Calu3 (cell line): ENCODE data around the gene GTF2H3. TPM values are rescaled to one million over a fixed set of nuclear protein-coding genes. Genes with fewer than 3 reads are reported as not detected.

ENCODE experiments used
- BruUV-seq: library from RNA; stranded (reverse); fragments of 400-500 nt; replicated peaks from 2 replicates; lab custom pipeline; 2021; lab: Mats Ljungman, UMichigan
- CTCF ChIA-PET: fragments of 300-600 bp; sonication (Branson Sonifier 250); formaldehyde crosslinking; loops from one replicate; lab custom pipeline; 2022; ENCODE audit warnings: antibody characterized with exemption; lab: Charles Lee
- DNase-seq: peaks from one replicate; pipeline ENCODE4 v3.0.0; 2022
- H3K27ac Mint-ChIP-seq: one replicate; pipeline ENCODE4 v1.8.0; 2022; ENCODE audit warnings: mixed read lengths; ENCODE audit not compliant: unreplicated experiment
- H3K27me3 Mint-ChIP-seq: one replicate; pipeline ENCODE4 v1.8.0; 2022; ENCODE audit warnings: mixed read lengths; ENCODE audit not compliant: unreplicated experiment
- H3K36me3 Mint-ChIP-seq: one replicate; pipeline ENCODE4 v1.8.0; 2022; ENCODE audit warnings: mild to moderate bottlenecking, moderate library complexity, mixed read lengths; ENCODE audit not compliant: insufficient read depth, unreplicated experiment
- H3K4me1 Mint-ChIP-seq: one replicate; pipeline ENCODE4 v1.8.0; 2022; ENCODE audit warnings: mild to moderate bottlenecking, low read depth, mixed read lengths; ENCODE audit not compliant: unreplicated experiment
- H3K4me3 Mint-ChIP-seq: one replicate; pipeline ENCODE4 v1.8.0; 2022; ENCODE audit warnings: mild to moderate bottlenecking, low read depth, moderate library complexity, mixed read lengths; ENCODE audit not compliant: unreplicated experiment
- H3K9me3 Mint-ChIP-seq: one replicate; pipeline ENCODE4 v1.8.0; 2022; ENCODE audit warnings: low read depth, mixed read lengths; ENCODE audit not compliant: unreplicated experiment
- CTCF ChIP-seq: fragments of 200-600 bp; IDR thresholded peaks from one replicate; pipeline ENCODE4 v1.8.0; 2022; ENCODE audit warnings: antibody characterized with exemption; ENCODE audit not compliant: unreplicated experiment
- intact Hi-C: fragments of 100-400 bp; cut with micrococcal nuclease; formaldehyde crosslinking; loops from one replicate; pipeline ENCODE4 v1.10.0; 2022; ENCODE audit not compliant: unreplicated experiment
- total RNA-seq: library from RNA; stranded (reverse); gene quantifications from 2 replicates; pipeline ENCODE4 v1.2.3, GENCODE V29; 2022

Gene GTF2H3
- total RNA-seq, 1 experiment from 2014 or later: 59.8 TPM

- intact Hi-C loops: no loop called here
- H3K4me1 Mint-ChIP-seq: no peaks in the 10 kb centered on the region
- no TSS peak for BruUV-seq
- no peak for DNase-seq
- H3K36me3 Mint-ChIP-seq: peaks cover 26% of the 10 kb centered on the region
- CTCF ChIA-PET: no interaction called here
- no peak overlapping the region for H3K4me3 Mint-ChIP-seq
- H3K27ac Mint-ChIP-seq: no peak overlapping the region
- no peaks in the 10 kb centered on the region for H3K27me3 Mint-ChIP-seq
- no peaks in the 10 kb centered on the region for H3K9me3 Mint-ChIP-seq
- TF ChIP-seq CTCF: no peak
Observed at GRCh38 chr12:123656392-123656791, 22.8 kb downstream of the GTF2H3 start.

GRCh38 chr12:123657211-123657610 is 23.6 kb downstream of the GTF2H3 start:
- DNase-seq: no peak
- Mint-ChIP-seq H3K27me3 (no peaks in the 10 kb centered on the region), H3K27ac (no peak overlapping the region), H3K36me3 (peaks cover 20% of the 10 kb centered on the region), H3K9me3 (no peaks in the 10 kb centered on the region), H3K4me1 (no peaks in the 10 kb centered on the region), H3K4me3 (no peak overlapping the region)
- no peak for TF ChIP-seq CTCF
- BruUV-seq: no TSS peak
- intact Hi-C loops: no loop called here
- CTCF ChIA-PET: no interaction called here

- intact Hi-C loops: no loop called here
- BruUV-seq: no TSS peak
- H3K27me3 Mint-ChIP-seq: no peaks in the 10 kb centered on the region
- no peaks in the 10 kb centered on the region for H3K4me1 Mint-ChIP-seq
- no peak overlapping the region for H3K4me3 Mint-ChIP-seq
- CTCF ChIA-PET: no interaction called here
- no peaks in the 10 kb centered on the region for H3K9me3 Mint-ChIP-seq
- H3K36me3 Mint-ChIP-seq: peaks cover 19% of the 10 kb centered on the region
- H3K27ac Mint-ChIP-seq: no peak overlapping the region
- no peak for TF ChIP-seq CTCF
- DNase-seq: no peak
Observed at GRCh38 chr12:123659996-123660727, 26.5 kb downstream of the GTF2H3 start.

- H3K27me3 Mint-ChIP-seq: no peaks in the 10 kb centered on the region
- no peaks in the 10 kb centered on the region for H3K9me3 Mint-ChIP-seq
- CTCF ChIA-PET: no interaction called here
- DNase-seq: no peak
- H3K36me3 Mint-ChIP-seq: peaks cover 22% of the 10 kb centered on the region
- BruUV-seq: no TSS peak
- no peak overlapping the region for H3K27ac Mint-ChIP-seq
- no peak for TF ChIP-seq CTCF
- peaks cover 9% of the 10 kb centered on the region for H3K4me1 Mint-ChIP-seq
- intact Hi-C loops: no loop called here
- H3K4me3 Mint-ChIP-seq: no peak overlapping the region
Observed at GRCh38 chr12:123667771-123668170, 34.1 kb downstream of the GTF2H3 start.
